Activated CD4-positive, alpha-beta memory T cell treated with anti-CD3 and anti-CD28 coated beads for 36 hours (primary cell): Measurements from ENCODE around the gene ANKS1B. TPM values are rescaled to one million over a fixed set of nuclear protein-coding genes. Genes with fewer than 3 reads are reported as not detected.

Experiments used
- CTCF ChIA-PET: fragments of 350-600 bp; sonication (Branson Sonifier 250); formaldehyde crosslinking; loops from one replicate; lab custom pipeline; 2021; ENCODE audit warnings: antibody characterized with exemption, inconsistent platforms; lab: Charles Lee
- POLR2A ChIA-PET: fragments of 350-600 bp; sonication (Branson Sonifier 250); formaldehyde crosslinking; loops from one replicate; lab custom pipeline; 2021; ENCODE audit warnings: antibody characterized with exemption; lab: Charles Lee
- DNase-seq: peaks from one replicate; pipeline ENCODE4 v3.0.0-alpha.2; 2020
- H3K27ac Mint-ChIP-seq: one replicate; pipeline ENCODE4 v1.8.0; 2021; ENCODE audit warnings: mixed read lengths
- H3K27me3 Mint-ChIP-seq: one replicate; pipeline ENCODE4 v1.8.0; 2021; ENCODE audit warnings: mixed read lengths
- H3K36me3 Mint-ChIP-seq: one replicate; pipeline ENCODE4 v1.8.0; 2021; ENCODE audit warnings: mixed read lengths
- H3K4me1 Mint-ChIP-seq: one replicate; pipeline ENCODE4 v1.8.0; 2021; ENCODE audit warnings: low read depth, mixed read lengths
- H3K4me3 Mint-ChIP-seq: one replicate; pipeline ENCODE4 v1.8.0; 2021; ENCODE audit warnings: mild to moderate bottlenecking, mixed read lengths
- H3K9me3 Mint-ChIP-seq: one replicate; pipeline ENCODE4 v1.8.0; 2021; ENCODE audit warnings: mixed read lengths
- intact Hi-C: fragments of 100-400 bp; cut with micrococcal nuclease; formaldehyde crosslinking; loops from one replicate; pipeline ENCODE4 v1.15.1; 2023
- total RNA-seq, 2 experiments: library from RNA; stranded (reverse); gene quantifications; one replicate each; pipeline ENCODE4 v1.2.3, GENCODE V29; 2021

Gene ANKS1B
- total RNA-seq, 2 experiments from 2014 or later: 0.97 to 1.0 TPM

DNA sequence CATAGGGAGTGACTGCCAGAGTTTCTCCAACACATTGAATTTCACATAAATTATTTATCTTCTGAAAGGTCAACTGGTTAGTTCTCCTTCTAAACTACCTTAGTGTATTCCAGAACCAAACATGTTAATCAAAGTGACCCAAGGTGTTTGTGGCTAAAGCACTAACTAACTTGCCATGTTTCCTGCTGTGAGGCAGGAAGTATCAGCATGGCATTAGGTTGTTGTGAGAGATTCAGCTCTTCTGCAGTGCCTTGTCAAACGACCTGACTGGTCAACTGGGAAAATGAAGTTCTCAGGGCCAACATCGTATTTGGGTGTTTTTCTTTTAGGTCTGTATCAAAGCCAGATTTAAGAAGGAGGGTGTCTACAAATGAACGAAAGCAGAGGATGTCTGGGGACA, 891.6 kb downstream of the ANKS1B start:
- no peak for DNase-seq
- no peaks in the 10 kb centered on the region for H3K27me3 Mint-ChIP-seq
- no peaks in the 10 kb centered on the region for H3K9me3 Mint-ChIP-seq
- ChIA-PET CTCF (no interaction called here), POLR2A (no interaction called here)
- no peak overlapping the region for H3K4me3 Mint-ChIP-seq
- intact Hi-C loops: no loop called here
- no peaks in the 10 kb centered on the region for H3K4me1 Mint-ChIP-seq
- no peak overlapping the region for H3K27ac Mint-ChIP-seq
- H3K36me3 Mint-ChIP-seq: no peaks in the 10 kb centered on the region

DNA sequence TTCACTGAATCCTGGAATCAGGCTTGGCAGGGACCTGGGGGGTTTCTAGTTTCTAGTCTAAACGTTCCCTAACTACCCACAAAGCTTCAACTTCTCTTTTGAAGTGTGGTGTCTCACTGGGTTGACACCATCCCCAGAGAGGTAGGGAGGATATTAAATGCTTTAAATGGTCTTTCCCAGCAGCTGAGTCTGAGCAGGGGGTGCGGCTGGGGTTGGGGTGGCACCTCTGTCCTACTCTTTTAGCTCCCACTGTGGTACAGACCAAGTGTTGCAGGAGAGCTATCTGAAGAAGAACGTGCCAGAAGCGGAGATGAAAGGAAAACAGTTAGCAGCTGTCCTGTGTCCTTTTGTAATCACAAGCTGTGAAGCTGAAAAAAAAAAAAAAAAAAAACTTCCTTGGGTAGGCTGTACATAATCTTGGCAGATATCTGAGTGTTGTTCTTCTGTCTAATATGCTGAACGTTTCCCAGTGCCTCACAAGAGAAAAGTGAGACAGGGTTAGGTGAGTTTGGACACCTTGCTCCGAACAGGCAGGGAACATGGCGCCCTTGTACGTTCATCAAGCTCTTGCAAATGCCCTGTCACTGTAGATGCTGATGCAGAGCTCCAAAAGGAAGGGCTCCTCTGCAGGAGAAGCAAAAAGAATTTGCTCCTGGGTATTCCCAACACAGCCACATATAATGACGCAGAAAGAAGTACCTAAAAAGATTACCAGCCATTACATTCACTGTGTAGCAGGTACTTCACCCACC, 892.5 kb downstream of the ANKS1B start:
- intact Hi-C loops: no loop called here
- CTCF ChIA-PET: no interaction called here
- POLR2A ChIA-PET: no interaction called here
- H3K36me3 Mint-ChIP-seq: no peaks in the 10 kb centered on the region
- no peaks in the 10 kb centered on the region for H3K9me3 Mint-ChIP-seq
- no peak overlapping the region for H3K27ac Mint-ChIP-seq
- no peaks in the 10 kb centered on the region for H3K27me3 Mint-ChIP-seq
- no peaks in the 10 kb centered on the region for H3K4me1 Mint-ChIP-seq
- DNase-seq: no peak
- no peak overlapping the region for H3K4me3 Mint-ChIP-seq

DNA sequence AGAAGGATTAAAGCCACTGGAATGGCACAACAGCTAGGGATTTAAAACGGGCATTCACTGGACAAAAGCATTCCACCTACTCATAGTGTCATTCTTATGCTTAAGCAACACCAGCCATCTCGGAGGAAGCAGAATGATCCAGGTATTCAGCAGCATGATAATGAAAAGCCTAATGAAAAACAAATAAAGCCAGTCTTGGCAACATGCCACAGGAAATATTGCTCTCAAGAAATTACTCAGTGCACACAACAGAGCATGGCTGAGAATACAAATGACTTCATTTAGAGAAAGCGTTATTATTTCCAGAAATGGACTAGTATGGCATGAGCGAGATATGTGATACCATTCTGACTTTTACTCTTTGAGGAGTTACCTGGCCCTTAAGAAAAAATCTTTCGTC, 897.5 kb downstream of the ANKS1B start:
- Mint-ChIP-seq H3K4me1 (no peaks in the 10 kb centered on the region), H3K4me3 (no peak overlapping the region), H3K27me3 (no peaks in the 10 kb centered on the region), H3K36me3 (no peaks in the 10 kb centered on the region), H3K27ac (no peak overlapping the region), H3K9me3 (no peaks in the 10 kb centered on the region)
- intact Hi-C loops: no loop called here
- CTCF ChIA-PET: no interaction called here
- POLR2A ChIA-PET: no interaction called here
- DNase-seq: no peak

GRCh38 chr12:99079811-99080210, 904.9 kb downstream of the ANKS1B start:
- ChIA-PET POLR2A (no interaction called here), CTCF (no interaction called here)
- no peak for DNase-seq
- no peaks in the 10 kb centered on the region for H3K27me3 Mint-ChIP-seq
- no peak overlapping the region for H3K27ac Mint-ChIP-seq
- intact Hi-C loops: no loop called here
- no peaks in the 10 kb centered on the region for H3K4me1 Mint-ChIP-seq
- no peak overlapping the region for H3K4me3 Mint-ChIP-seq
- H3K9me3 Mint-ChIP-seq: no peaks in the 10 kb centered on the region
- H3K36me3 Mint-ChIP-seq: no peaks in the 10 kb centered on the region

DNA sequence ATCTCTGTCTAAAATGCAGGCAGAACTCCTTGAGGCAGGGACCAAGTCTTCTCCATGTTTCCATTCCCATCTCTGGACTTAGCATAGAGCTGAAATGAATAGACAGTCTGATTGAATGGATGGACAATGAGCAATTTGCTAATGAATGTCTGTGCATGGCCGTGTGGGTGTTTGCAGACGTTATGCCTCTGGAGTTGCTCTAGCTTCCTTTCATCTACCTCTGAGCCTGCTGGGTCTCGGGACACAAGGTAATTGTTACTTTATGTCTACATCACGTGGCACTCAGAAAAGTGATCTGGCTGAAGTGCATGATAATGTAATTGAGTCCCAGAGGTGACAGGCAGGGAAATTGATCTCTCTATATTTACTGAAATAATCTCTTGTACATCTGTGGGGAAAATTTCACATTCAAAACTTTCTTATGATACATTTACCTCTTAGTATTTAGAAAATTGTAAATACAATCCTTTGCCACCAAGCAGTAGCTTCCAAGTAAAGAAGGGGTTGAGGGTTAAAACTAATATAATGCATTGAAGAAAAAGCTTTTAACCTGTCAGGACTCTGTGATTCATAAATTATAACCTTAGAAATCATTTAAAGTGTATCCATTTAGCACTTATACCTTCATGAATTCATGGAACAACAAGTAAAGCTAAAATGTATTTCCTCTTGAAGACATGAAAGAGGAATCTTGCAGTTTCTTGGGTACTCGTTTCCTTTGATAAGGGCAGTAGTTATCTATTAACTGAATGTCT, 915.6 kb downstream of the ANKS1B start:
- ChIA-PET CTCF (no interaction called here), POLR2A (no interaction called here)
- H3K9me3 Mint-ChIP-seq: no peaks in the 10 kb centered on the region
- H3K4me1 Mint-ChIP-seq: no peaks in the 10 kb centered on the region
- no peaks in the 10 kb centered on the region for H3K36me3 Mint-ChIP-seq
- no peak overlapping the region for H3K27ac Mint-ChIP-seq
- DNase-seq: no peak
- intact Hi-C loops: no loop called here
- H3K4me3 Mint-ChIP-seq: no peak overlapping the region
- no peaks in the 10 kb centered on the region for H3K27me3 Mint-ChIP-seq

DNA sequence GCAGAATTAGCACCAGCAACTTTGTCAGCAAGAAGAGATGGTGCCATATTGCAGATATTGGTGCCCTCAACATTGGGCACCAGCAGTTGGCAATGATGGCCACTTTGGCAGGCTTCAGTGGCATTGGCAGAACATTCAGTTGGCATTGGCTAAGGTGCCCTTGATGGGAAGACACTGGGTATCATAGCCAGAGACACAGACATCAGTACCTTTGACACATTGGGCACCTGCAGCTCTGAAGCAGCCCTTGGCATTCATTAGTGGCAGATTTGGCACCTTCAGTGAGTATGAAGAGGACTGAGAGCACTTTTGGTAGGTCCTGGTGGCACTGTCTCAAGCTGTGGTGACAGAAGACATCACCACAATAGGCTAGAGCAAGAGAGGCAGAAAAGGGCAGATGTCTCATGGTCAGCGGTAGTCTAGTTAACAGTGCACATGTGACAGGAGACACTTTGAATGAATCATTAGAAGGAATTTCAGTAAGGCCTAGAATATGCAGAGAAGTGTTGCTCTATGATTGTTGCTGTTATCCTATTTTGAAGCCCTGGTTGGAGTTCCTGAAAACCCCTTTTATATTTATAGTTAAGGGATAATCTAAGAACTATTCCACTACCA, 917.5 kb downstream of the ANKS1B start:
- H3K4me3 Mint-ChIP-seq: no peak overlapping the region
- ChIA-PET CTCF (interaction anchor here (1.2 kb wide), 1 partner anchor 25 kb away, joined by 3 read pairs; no protein-coding TSS in a partner anchor), POLR2A (no interaction called here)
- H3K36me3 Mint-ChIP-seq: no peaks in the 10 kb centered on the region
- no peak for DNase-seq
- intact Hi-C loops: no loop called here
- no peaks in the 10 kb centered on the region for H3K9me3 Mint-ChIP-seq
- H3K4me1 Mint-ChIP-seq: no peaks in the 10 kb centered on the region
- H3K27me3 Mint-ChIP-seq: no peaks in the 10 kb centered on the region
- no peak overlapping the region for H3K27ac Mint-ChIP-seq

GRCh38 chr12:99066726-99067125, 918.0 kb downstream of the ANKS1B start:
- no peaks in the 10 kb centered on the region for H3K9me3 Mint-ChIP-seq
- POLR2A ChIA-PET: no interaction called here
- CTCF ChIA-PET: no interaction called here
- no peak overlapping the region for H3K27ac Mint-ChIP-seq
- H3K27me3 Mint-ChIP-seq: no peaks in the 10 kb centered on the region
- no peaks in the 10 kb centered on the region for H3K36me3 Mint-ChIP-seq
- intact Hi-C loops: no loop called here
- no peak for DNase-seq
- H3K4me3 Mint-ChIP-seq: no peak overlapping the region
- H3K4me1 Mint-ChIP-seq: no peaks in the 10 kb centered on the region

GRCh38 chr12:99063182-99063581, 921.6 kb downstream of the ANKS1B start:
- Mint-ChIP-seq H3K4me1 (no peaks in the 10 kb centered on the region), H3K27me3 (no peaks in the 10 kb centered on the region), H3K4me3 (no peak overlapping the region), H3K27ac (no peak overlapping the region), H3K9me3 (no peaks in the 10 kb centered on the region), H3K36me3 (no peaks in the 10 kb centered on the region)
- intact Hi-C loops: no loop called here
- ChIA-PET CTCF (no interaction called here), POLR2A (no interaction called here)
- DNase-seq: no peak

DNA sequence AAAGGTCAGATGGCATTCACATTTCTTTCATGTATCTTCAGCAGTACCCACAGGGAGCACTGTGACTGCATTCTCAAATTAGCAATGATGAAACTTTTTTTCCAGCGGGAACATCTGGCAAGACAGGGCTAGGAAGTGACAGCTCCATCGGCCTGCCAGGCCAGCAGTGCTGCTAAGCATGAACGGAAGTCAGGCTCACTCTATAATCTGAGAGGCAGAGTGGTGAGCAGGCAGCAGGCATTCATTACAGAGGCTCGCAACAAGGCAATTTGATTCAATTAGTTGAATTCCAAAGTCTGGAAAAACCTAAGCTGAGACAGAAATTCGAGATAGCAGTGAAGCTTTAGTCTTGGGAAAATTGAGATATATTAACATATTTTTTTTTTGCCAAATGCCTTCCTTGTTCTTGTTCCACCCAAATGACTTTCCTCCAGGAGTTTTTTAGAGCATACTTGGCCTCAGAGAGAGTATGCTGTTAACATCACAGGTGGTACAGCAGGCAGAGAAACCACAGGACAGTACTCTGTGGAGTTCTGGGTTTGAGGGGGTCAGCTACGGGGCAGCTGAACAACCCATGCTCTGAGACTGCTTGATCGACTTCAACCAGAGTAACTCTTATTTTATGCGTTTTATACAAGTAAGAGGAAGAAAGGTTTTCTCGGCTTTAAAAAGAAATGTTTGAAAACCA, 924.8 kb downstream of the ANKS1B start:
- CTCF ChIA-PET: interaction anchor here (1.0 kb wide), 1 partner anchor 15 kb away, joined by 3 read pairs; no protein-coding TSS in a partner anchor
- Mint-ChIP-seq H3K4me3 (no peak overlapping the region), H3K27ac (no peak overlapping the region), H3K36me3 (no peaks in the 10 kb centered on the region), H3K9me3 (no peaks in the 10 kb centered on the region), H3K4me1 (no peaks in the 10 kb centered on the region), H3K27me3 (no peaks in the 10 kb centered on the region)
- intact Hi-C loops: no loop called here
- POLR2A ChIA-PET: no interaction called here
- no peak for DNase-seq

DNA sequence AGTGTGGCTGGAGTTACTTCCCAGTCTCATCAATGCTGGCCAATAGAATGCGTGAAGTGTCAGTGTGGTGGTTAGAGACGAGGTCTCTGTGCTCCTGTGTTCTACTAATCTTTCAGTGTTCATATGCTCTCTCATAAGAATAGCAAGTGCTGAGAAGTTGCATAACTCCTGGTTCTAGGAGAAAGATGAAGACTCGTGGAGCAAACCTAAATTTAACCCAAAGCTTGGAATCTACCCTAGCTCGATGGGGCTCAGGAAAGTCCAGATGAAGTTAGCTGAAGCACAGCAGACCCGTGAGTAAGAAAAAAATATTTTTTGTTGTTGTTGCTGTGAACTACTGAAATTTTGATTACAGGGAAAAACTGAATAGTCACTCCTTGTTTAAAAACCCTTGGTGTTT, 927.1 kb downstream of the ANKS1B start:
- no peak for DNase-seq
- Mint-ChIP-seq H3K4me1 (no peaks in the 10 kb centered on the region), H3K9me3 (no peaks in the 10 kb centered on the region), H3K36me3 (no peaks in the 10 kb centered on the region), H3K27ac (no peak overlapping the region), H3K27me3 (no peaks in the 10 kb centered on the region), H3K4me3 (no peak overlapping the region)
- ChIA-PET CTCF (no interaction called here), POLR2A (interaction anchor here (0.6 kb wide), 1 partner anchor 113 kb away, joined by 5 read pairs; no protein-coding TSS in a partner anchor)
- intact Hi-C loops: no loop called here

GRCh38 chr12:99056186-99056585, 928.5 kb downstream of the ANKS1B start:
- no peak overlapping the region for H3K27ac Mint-ChIP-seq
- H3K9me3 Mint-ChIP-seq: no peaks in the 10 kb centered on the region
- no peaks in the 10 kb centered on the region for H3K27me3 Mint-ChIP-seq
- H3K4me1 Mint-ChIP-seq: no peaks in the 10 kb centered on the region
- DNase-seq: no peak
- no peaks in the 10 kb centered on the region for H3K36me3 Mint-ChIP-seq
- ChIA-PET POLR2A (no interaction called here), CTCF (no interaction called here)
- no peak overlapping the region for H3K4me3 Mint-ChIP-seq
- intact Hi-C loops: no loop called here

DNA sequence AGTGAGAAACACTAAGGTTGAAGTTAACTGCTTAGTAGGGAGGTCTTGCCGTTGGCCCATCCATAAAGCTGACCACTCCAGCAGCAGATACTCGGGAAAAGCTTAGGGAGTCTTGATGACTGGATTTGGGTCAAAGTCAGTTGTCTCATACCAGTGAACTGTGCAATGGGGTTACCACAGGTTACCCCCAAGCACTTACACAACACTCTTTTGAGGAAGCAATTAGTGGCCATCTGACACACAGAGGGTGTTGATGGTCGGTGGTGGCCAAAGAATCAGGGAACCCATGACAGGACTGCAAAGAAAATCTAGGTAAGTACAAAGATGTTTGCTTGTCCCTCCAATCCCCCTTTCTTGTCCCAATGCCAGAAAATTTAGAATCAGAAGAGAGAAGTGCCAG, 929.4 kb downstream of the ANKS1B start:
- ChIA-PET POLR2A (no interaction called here), CTCF (no interaction called here)
- Mint-ChIP-seq H3K27me3 (no peaks in the 10 kb centered on the region), H3K4me3 (no peak overlapping the region), H3K27ac (no peak overlapping the region), H3K9me3 (no peaks in the 10 kb centered on the region), H3K4me1 (no peaks in the 10 kb centered on the region), H3K36me3 (no peaks in the 10 kb centered on the region)
- no peak for DNase-seq
- intact Hi-C loops: no loop called here
